Measurements from ENCODE around the gene ADISSP.
"Not testable (repeated sequence)": the region's sequence is repeated elsewhere in the genome, so short reads cannot be mapped to it uniquely, and the experiment has no call there.

Gene ADISSP

DNA sequence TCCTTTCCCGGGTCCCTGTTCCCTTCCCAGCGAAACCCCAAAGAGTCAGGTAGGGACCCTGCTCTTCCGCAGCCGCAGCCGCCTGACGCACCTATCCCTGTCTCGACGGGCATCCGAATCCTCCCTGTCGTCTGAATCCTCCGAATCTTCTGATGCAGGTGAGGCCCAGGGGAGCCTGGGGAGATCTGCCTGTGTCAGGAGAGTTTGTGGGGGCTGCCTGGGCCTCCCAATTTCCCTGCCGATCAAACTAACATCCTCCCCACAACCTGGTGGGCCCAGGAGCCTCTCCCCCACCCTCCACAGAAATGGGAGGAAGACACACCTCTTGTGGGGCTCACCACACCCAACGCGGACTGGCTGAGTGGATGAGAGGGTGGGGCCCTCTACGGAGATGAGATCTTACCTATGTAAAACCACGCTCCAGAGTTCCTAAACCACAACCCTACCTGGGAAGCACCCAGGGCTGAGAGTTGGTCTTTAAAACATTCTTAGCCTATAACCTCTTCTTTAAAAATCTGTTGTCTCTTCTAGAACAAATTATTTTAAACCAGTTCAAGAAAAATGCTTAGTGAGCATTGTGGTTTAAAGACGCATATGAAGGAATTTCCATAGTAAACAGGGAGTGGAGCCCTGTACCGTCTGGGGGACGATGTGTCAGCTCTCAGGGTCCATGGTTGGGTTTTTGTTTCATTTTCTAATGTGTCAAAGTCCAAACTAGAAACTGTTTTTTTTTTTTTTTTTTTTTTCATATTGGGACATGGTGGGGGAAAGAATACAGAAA lies 30.2 kb upstream of the ADISSP start:
- FAIRE-seq (no peak), DNase-seq (ENCODE audit: low spot score) (no peak)

DNA sequence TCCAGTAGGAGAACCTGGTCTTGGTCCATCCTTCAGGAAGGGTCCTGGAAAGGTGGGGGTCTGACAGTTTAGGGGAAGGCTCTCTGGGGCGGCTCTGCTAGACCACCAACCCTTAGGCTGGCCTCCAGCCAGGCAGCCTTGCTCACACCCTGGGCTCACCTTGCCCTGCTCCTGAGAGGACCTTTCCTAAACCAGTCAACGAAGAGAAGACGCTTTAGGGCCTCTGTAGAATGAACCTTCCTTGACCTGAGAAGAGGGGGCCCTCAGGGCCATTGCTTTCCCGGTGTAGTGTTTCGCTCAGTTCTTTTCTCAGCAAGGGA lies 29.6 kb upstream of the ADISSP start:
- DNase-seq (ENCODE audit: low spot score) (no peak), FAIRE-seq (no peak)

DNA sequence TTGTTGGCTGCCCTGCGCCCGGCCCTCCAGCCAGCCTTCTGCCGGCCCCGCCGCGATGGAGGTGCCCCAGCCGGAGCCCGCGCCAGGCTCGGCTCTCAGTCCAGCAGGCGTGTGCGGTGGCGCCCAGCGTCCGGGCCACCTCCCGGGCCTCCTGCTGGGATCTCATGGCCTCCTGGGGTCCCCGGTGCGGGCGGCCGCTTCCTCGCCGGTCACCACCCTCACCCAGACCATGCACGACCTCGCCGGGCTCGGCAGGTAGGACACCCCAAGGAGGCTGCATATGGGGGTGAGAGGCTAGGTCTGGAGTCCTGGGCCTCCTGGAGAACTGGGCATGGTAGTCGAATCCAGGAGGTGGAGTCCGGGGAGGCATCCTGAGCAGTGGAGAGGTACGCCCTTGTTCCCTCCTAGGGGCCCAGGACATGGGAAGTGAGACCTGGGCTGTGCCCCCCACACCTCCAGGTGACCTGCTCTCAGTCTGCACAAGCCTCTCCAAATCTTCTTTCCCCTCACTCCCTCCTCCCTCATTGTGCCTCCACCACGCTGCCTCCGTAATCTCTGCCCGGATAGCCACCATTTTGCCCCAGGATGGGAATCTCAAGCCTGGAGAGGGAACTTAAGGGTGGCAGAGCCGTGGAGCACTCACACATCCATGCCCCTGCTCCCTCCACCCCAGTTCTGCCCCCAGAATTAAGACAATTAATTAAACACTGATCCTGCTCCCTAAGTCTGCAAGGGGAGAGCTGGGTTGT lies 29.1 kb upstream of the ADISSP start:
- no peak for DNase-seq (ENCODE audit: low spot score)
- no peak for FAIRE-seq

DNA sequence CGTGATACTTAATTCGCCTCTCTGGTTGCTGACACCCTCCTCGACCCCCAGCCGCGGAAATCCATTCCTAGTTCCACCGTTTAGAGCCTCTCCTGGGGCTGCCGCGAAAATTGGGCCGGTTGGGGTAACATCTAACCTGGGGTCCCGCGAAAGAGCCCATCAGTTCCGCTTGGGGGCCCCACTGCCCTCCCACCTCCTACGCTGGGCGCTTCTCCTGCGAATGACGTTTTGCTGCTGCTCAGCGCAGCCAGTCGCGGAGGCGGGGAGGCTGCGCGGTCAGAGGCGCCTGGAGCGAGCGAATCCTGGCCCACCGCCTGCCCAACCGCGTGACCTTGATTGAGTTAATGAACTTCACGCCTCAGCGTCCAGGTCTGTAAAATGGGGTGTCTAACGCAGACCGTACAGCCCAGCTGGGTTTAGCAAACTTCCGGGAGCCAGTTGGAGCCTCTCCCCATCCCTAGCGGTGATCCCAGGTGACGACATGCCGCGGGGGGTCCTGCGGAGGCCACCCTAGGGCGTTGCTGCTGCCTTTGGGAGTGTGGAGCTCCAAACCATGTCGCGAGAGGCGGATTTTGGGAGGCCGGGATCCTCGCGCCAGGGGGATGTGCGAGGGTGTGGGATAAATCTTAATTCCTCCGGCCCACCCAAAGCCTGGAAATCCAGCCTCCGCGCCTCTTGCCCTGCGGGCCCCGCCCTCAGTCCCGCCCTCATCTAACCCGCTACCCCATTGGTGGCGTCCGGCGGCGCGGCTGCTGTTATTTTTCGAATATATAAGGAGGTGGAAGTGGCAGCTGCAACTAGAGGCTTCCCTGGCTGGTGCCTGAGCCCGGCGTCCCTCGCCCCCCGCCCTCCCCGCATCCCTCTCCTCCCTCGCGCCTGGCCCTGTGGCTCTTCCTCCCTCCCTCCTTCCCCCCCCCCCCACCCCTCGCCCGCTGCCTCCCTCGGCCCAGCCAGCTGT lies 28.2 kb upstream of the ADISSP start, which contains the start of gene CDC25B:
TSS of gene CDC25B (plus strand) at position 800 of the 958 bp plus-strand sequence. CDS start 222 bp downstream, outside the sequence.
- DNase-seq (ENCODE audit: low spot score): peak; percentile 83
- no peak for FAIRE-seq

DNA sequence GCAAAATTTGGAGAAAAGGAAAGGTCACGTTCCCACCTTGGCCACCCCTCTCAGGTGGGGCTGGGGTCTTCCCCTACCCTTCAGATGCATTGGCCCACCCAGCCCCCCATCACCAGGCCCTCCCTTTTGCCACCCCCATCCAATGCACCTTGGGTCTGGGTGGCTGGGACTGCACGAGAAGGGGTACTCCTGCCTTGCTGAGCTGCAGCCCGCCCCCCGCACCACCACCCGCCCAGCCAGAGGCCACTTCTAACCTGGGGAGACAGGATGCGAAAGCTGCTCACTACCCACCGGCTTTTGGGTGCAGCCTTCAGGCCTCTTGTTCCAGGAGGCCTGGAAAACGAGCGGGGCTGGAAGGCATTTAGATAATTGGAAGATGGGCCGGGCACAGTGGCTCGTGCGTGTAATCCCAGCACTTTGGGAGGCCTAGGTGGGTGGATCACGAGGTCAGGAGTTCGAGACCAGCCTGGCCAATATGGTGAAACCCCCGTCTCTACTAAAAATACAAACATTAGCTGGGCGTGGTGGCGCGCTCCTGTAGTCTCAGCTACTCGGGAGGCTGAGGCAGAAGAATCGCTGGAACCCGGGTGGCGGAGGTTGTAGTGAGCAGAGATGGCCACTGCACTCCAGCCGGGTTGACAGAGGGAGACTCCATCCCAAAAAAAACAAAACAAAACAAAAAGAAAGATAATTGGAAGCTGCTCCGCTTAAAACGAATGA lies 27.3 kb upstream of the ADISSP start:
- FAIRE-seq: no peak

DNA sequence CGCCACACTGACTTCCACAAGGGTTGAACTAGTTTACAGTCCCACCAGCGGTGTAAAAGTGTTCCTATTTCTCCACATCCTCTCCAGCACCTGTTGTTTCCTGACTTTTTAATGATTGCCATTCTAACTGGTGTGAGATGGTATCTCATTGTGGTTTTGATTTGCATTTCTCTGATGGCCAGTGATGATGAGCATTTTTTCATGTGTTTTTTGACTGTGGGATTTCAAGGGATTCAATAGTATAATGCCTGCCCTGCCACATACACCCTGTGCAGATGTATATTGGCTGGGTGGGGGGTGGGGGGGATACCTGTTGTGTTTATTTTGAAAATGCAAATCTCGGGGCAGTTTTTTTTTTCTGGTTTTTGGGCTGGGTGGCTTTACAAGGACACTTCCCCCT lies 26.6 kb upstream of the ADISSP start:
- FAIRE-seq; DNase-seq (ENCODE audit: low spot score): not testable (repeated sequence)

More for the DNA sequence above, 27.3 kb upstream of the ADISSP start:
- no peak for DNase-seq (ENCODE audit: low spot score)

DNA sequence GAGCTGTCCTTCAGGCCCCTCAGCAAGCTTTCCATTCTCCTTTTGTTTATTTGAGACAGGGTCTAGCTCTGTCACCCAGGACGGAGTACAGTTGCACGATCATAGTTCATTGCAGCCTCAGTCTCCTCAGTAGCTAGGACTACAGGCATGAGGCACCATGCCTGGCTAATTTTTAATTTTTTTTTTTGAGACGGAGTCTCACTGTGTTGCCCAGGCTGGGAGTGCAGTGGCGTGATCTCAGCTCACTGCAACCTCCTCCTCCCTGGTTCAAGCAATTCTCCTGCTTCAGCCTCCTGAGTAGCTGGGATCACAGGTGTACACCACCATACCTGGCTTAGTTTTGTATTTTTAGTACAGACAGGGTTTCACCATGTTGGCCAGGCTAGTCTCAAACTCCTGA lies 21.6 kb upstream of the ADISSP start:
- FAIRE-seq; DNase-seq (ENCODE audit: low spot score): not testable (repeated sequence)

DNA sequence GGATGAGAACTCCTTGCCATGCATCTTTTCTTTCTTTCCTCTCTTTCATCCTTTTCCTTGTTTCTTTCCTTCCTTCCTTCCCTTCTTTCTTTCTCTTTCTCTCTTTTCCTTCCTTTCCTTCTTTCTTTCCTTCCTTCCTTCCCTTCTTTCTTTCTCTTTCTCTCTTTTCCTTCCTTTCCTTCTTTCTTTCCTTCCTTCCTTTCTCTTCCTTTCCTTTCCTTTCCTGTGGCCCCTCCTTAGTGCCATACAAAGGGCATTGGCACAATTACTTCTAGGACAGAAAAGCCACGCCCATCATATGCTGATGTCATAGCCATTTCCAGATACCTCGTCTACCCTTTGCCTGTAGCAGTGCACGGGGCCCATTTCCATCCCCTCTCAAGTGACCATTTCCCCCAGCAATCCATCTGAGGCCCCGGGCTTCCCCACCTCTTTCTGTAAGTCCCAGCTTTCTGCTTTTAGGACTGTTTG lies 21.2 kb upstream of the ADISSP start:
- FAIRE-seq (no peak), DNase-seq (ENCODE audit: low spot score) (no peak)

DNA sequence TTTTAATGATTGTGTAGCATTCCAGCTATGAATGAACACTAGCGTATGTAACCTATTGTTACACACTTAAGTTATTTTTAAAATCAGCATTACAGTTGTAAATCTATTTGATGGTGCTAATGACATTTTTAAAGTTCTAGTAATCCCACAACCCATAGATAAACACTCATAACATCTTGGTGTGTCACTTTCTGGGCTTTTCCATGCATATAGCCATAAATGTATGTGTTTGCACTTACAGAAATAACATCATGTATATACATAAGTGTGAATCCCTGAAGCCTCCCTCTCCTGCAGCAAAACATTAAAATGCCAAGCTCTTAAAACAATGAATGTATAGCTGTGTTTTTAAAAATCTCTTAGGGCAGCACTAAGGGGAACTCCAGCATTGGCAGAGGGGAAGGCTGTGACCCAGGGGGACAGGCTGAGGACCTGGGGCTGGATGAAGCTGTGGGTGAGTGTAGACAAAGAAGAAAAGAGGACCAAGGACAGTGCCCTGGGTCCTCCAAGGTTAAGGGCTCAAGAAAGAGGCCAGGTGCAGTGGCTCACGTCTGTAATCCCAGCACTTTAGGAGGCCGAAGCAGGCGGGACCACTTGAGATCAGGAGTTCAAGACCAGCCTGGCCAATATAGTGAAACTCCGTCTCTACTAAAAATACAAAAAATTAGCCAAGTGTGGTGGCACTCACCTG lies 19.9 kb upstream of the ADISSP start:
- no peak for DNase-seq (ENCODE audit: low spot score)
- no peak for FAIRE-seq

DNA sequence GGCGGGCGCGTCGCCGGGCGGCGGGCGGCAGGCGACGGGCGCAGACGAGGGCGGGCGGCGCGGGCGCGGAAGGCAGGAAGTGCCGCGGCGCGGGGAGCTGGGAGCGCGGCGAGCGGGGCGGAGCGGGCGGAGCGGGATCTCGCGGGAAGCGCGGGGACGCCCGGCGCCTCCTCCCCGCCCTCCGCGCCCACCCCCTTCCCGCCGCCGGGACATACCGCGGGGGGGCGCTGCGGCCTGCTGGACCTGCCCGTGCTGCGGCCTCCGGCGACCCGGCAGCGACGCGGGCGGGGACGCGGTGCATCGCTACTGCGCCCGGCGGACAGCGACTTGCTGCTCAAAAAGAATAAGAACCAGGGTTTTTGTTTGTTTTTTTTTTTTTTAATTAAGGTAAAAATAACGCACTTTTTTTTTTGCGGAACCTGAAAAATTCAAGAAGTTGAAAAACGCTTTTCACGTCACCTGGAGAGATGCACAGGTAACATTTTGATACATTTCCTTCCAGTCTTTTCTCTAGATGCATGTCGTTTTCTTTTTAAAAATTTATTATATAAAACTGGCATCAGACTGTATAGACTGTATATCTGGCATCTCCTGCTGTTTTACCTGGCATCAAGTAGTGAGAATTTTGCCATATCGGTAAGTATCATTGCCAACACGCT lies 19.2 kb upstream of the ADISSP start, which contains the start of gene CENPB:
TSS of gene CENPB (minus strand) at position 76 of the 659 bp plus-strand sequence. CDS start 257 bp downstream, outside the sequence.
- FAIRE-seq (no peak), DNase-seq (ENCODE audit: low spot score) (peak; percentile 58)

DNA sequence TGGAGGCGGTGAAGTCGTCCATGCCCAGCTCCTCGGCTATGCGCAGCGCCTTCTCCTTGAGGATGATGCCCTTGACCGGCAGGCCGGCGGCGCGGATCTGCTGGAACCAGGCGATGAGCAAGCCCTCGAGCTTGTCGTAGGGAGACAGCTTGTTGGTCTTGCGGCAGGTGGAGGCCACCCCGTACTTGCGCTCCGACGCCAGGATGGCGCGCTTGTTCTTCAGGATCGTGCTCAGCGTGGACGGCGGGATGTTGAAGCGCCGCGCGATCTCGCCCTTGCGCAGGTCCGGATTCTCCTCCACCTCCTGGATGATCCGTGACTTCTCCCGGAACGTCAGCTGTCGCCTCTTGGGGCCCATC lies 18.6 kb upstream of the ADISSP start:
- DNase-seq (ENCODE audit: low spot score): no peak
- FAIRE-seq: no peak

DNA sequence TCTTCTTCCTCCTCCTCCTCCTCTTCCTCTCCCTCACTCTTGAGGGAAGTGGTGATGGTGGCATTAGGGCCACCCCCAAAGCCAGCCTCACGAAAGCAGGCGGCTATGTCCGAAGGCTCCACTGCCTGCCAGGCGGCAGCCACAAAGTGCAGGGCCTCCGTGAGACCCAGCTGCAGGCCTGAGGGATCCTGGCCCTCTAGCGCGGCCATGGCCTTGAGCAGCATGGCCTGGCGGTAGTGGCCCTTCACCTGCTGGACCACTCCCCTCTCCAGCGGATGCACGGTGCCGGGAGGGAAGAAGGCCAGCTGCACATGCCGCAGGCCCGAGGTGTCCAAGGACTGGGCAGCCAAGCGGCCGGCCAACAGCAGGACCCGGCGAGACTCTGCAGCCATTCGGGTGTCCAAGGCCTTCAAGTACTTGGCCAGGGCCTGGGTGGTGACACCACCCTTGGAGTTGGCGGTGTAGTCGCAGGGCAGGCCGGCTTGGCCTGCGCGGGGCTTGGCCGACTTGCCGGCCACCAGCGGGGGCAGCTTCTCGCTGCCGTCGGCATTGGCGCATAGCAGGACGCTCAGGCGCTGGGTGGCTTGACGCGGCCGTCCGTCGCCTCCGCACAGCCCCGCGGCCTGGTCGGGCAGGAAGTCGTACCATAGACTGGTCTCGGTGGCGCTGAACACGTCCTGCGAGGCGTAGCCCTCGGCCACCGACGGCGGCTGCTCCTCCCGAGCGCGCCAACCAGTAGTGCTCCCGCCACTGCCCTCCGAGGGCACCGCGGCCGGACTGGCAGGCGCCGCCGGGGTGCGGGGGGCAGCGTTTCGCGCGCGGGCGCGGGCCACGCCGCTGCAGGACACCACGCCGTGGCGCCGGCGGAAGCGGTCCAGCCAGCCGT lies 17.9 kb upstream of the ADISSP start:
- FAIRE-seq (no peak), DNase-seq (ENCODE audit: low spot score) (no peak)

DNA sequence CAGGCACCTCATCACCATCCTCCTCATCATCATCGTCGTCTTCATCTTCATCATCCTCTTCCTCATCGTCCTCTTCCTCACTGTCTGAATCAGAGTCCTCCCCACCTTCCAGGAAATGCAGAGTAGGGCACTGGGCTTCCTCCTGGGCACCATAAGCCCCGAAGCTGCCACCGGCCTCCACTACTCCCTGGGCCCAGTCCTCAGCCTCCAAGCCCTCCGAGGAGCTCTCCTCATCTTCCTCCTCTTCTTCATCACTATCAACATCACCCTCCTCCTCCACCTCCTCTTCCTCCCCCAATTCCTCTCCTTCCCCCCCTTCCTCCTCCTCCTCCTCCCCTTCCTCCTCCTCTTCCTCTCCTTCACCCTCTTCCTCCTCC lies 17.3 kb upstream of the ADISSP start:
- DNase-seq (ENCODE audit: low spot score): no peak
- no peak for FAIRE-seq

DNA sequence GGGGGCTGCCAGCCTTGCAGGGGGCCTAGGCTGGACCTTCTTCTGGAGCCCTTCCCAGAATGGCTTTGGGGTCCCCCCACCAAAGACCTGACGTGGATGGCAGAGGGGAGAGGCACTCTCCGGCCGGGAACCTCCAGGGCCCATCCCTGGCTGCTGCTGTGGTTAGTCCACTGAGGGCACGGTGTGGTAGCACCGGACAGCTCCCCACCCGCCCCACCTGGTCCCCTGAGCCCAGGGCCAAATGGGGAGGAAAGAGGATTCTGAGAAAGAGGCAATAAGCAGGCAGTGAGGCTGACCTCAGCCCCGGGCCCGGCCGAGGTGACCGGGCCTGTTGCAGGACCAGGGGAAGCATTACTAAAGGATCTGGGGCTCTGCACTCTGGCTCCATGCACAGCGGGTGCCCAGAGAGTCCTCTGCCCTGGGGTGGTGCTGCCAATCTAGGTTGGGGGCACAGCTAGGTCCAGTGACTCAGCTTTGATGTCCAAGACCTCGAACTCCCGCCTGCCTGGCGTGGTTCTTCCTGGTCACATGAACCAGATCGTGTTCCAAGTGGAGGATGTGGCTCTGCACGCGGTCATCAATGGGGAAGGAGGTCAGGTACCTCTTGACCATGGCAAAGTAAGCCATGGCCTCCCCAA lies 16.8 kb upstream of the ADISSP start:
- no peak for DNase-seq (ENCODE audit: low spot score)
- no peak for FAIRE-seq

DNA sequence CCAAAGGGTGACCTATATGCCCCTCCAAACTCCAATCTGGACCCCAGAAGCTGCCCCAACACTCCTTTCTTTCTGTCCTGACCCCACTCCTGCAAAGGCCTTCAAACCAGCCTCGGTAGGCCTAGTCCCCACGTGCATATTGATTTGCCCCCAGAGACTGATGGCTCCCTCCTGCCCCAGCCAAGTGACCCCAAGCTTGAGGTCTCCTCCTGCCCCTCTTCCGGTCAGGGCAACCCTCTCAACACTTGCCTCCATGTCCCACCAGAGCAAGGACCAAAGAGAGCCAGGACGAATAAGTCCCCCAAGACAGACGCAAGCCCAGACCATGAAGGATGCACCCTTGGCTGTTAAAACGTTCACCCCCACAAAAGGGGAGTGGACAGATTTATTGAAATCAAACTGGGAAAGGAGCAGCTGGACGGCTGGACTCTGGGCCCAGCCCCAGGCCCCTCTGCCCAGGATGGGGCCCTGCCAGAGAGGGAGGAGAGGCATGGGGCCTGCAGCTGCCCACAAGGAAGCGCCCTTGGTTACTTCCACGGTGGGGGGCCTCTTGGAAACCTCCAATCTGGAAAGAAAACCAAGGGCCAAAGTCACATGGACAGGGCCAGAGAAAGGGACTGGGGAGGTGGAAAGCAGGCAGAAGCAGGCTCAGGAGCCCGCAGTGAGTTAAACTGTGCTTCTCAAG lies 16.1 kb upstream of the ADISSP start:
- DNase-seq (ENCODE audit: low spot score): no peak
- FAIRE-seq: no peak

DNA sequence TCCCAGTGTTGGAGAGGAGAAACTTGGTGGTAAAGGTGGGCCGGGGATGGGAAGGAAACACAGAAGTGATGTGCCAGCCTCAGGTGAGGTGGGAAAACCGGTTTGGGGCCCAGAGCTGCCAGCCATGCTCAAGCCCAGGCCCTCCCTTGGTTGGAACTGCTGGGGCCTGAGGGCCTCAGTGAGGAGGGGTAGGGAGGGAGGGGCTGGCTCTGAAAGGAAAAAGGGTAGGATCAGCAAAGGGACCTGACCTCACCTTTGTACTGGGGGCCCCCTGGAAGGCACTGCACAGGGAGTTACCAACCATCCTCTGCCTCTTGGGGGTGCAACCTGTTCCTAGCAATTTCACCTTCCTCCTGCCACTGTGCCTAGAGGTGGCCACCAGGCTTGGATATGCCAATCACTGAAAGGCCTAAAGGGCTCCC lies 15.5 kb upstream of the ADISSP start:
- no peak for DNase-seq (ENCODE audit: low spot score)
- FAIRE-seq: no peak

DNA sequence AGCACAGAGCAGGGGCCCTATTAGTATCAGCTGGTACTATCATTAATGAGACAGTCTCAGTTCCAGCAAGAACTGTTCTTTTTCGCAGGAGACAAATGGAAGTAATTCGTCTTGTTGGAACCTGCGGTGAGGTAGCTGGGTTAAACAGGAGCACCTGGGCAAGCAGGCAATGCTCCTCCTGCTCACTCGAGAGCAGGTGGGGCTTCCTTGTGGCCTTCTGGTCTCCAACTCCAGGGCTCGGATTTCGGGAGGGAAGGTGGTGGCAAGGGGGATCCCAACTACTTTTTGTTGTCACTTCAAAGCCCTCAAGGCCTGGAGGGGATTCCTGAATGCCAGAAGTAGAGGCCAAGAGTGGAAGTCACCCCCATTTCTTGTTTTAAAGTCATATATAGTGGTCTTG lies 15.0 kb upstream of the ADISSP start:
- no peak for DNase-seq (ENCODE audit: low spot score)
- no peak for FAIRE-seq
